GM18505 (cell line): ENCODE data around the gene AQP1.

Source experiments
- ATAC-seq: cut with Tn5 transposase; IDR thresholded peaks from one replicate; pipeline ENCODE4 v1.9.1; 2021; ENCODE audit not compliant: unreplicated experiment
- POLR2A ChIP-seq: IDR thresholded peaks from 4 replicates; pipeline ENCODE4 v1.6.1; 2011; ENCODE audit warnings: borderline replicate concordance; ENCODE audit not compliant: insufficient read depth, insufficient read length; ENCODE audit errors: extremely low read depth

Gene AQP1

GRCh38 chr7:30911561-30911969 lies at the start of gene AQP1:
Gene AQP1 (plus strand): TSS chr7:30911853. CDS start chr7:30911910, 57 bp downstream.
- TF ChIP-seq POLR2A = no peak
- no peak for ATAC-seq

DNA sequence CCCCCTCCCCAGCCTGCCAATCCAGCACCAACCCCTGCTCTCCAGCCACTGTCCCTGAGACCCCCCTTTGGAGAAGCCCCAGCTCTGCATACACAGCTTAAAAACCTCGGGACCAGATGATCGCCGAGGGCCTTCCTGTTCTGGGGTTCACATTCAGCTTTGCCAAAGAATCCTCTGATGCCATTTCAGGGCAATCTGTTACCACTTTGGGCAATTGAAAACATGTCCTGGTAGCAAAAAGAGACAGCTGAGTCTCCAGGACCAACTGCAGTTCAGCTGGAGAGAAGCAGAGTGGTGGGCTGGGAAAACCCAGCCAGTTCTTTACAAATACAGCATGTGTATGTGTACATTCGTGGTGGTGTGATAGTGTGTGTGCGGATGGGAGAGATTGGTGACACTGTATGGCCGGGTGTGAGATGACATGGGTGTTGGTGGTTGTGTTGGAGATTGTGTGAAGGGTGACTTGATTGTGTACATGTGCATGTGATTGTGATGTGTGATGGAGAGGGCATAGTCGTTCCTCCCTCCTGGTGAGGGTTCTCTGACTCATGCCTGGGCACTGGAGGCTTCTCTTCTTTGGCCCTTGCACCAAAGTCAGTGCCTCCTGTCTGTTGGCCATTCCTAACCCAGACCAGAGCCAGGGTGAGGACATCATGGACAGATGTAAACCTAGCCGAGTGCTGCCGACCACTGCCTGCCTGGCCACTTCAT lies 48.5 kb upstream of the AQP1 start:
- no peak for TF ChIP-seq POLR2A
- ATAC-seq = no peak

DNA sequence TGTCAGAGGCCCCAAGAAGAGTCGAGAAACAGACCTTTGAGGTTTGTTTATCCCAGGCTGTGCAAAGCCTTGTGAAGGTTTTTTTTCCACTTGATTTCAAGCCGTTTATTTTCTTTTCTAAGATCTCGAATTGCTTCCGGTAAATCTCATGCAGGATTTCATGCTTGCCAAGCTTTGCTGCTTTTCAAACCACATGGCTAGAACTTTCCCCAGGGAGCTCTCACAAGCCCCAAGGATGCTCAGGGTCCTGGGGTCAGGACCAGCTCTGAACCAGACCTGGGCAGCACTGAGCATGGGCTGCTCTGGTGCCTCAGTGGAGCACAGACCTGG lies 48.0 kb upstream of the AQP1 start:
- no peak for ATAC-seq
- TF ChIP-seq POLR2A = no peak

DNA sequence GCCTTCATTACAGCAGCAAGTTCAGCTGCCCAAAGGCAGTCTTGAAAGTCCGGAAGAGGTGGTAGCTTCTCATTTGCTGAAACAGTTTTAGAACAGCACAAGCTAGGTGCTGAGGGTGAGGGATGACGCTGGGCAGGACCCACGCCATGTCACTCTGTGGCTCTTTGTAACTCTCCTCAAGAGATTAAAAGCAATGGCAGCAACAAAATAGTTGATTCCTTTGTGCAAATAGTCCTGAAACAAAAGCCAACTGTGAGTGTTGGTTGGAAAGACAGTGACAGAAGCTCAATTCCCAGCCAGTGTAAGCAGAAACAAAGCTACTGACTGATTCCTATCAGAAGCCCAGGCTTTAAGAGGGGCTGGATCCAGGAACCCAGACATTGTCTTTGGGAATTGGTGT lies 47.6 kb upstream of the AQP1 start:
- TF ChIP-seq POLR2A = no peak
- no peak for ATAC-seq

DNA sequence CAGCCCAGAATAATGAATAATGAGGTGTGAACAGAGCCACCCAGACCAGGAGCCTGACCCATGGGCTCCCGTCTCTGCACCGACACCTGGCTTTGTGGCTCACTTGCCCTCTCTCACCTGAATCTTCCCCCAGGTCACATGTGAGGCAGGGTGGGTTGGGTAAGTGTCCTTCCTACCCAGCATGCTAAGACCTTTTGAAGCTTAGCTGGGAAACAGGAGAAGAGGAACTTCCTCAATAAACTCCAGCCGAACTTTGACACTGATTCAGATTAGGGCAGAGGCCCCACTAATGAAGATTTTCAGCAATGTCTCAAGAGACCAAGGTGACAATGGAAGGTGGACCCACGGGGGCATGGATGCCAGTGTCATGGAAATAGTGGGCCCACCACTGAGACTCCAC lies 46.6 kb upstream of the AQP1 start:
- no peak for TF ChIP-seq POLR2A
- ATAC-seq = no peak

DNA sequence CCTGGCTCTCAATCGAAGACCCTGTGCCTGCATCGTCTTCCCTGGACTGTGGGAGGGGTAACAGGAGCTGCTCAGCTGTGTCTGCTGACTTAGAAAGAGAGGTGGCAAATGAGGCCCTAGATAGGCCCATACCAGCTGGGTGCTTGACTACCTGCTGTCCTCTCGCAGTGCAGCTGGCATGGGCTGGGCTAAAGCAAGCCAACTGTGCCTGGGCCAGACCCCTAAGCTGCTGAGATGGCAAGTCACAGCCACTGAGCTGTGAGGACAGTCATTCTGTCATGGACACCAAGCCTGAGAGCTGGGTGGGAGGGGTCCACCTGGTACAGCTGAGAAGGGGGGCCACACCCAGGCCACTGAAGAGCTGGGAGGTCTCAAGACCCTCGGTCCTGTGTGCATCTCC lies 45.8 kb upstream of the AQP1 start:
- no peak for TF ChIP-seq POLR2A
- no peak for ATAC-seq

DNA sequence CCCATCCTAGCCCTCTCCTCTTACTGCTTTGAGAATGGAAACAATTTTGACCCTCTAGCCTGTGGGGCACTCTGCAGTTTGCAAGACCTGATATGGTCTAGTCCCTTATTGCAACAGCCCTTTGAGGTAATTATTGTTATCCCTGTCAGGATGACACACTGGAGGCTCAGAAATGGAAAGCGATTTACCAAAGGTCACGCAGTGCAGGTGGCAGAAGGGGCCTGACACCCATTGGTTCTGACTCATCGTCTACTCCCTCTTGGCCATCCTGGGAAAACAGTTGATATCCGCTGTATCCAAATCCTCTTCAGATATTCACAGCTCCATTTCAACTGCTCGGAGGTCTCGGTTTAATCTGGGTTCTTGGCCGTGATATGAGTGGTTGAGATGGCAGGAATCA lies 44.7 kb upstream of the AQP1 start:
- no peak for ATAC-seq

DNA sequence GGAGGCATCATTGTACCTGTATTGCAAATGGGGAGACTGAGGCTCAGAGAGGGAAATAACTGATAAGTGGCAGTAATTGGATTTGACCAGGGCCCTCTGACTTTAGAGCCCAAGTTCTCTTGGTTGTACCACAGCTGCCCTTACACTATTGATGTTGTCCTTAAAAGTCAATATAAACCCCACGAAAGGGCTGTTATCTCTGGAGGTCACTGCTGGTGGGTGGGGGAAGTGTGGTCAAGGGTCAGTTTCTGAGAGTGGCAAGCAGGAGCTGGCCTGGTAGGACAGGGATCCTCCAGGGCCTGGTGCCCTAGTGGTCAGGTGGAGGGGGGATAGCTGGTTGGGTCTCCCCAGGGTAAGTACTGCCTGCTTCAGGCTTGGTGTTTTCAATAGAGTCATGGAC lies 44.2 kb upstream of the AQP1 start:
- ATAC-seq = no peak
- no peak for TF ChIP-seq POLR2A

More for the DNA sequence above, 44.7 kb upstream of the AQP1 start:
- no peak for TF ChIP-seq POLR2A

- ATAC-seq = no peak
These were observed 41.6 kb upstream of the AQP1 start for GRCh38 chr7:30869794-30870611.

GRCh38 chr7:30870821-30871518 lies 40.7 kb upstream of the AQP1 start:
- ATAC-seq = no peak
- TF ChIP-seq POLR2A = no peak

More at GRCh38 chr7:30869794-30870611, 41.6 kb upstream of the AQP1 start:
- TF ChIP-seq POLR2A = no peak

GRCh38 chr7:30871655-30872054 lies 40.0 kb upstream of the AQP1 start:
- TF ChIP-seq POLR2A = no peak
- no peak for ATAC-seq

- ATAC-seq = no peak
- TF ChIP-seq POLR2A = no peak
These were observed 38.4 kb upstream of the AQP1 start for GRCh38 chr7:30873207-30873606.

DNA sequence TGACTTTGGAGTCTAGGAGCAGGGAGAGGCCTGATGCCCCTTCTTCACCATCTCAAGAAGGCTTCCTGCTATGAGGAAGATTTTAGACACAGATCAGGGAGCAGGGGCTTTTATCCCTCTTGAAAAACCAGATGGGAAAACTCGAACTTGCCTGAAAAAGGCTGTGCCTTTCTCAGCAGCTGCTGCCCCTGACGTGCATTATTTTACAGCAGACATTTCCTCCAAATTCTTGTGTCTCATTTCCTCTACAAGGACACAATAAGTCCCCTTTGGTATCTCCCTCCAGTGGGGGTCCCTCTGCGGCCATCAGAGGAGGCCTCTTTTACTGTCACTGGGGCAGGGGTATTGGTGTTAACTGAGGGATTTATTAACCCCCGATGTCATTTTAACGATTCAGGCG lies 38.0 kb upstream of the AQP1 start:
- no peak for TF ChIP-seq POLR2A
- ATAC-seq = no peak
